Mesodermal cell (in vitro differentiated cells): ENCODE data around the gene CCM2.

Experiments
- H3K27ac ChIP-seq: 2 replicates; pipeline ENCODE4 v1.7.0; 2013; ENCODE audit warnings: mild to moderate bottlenecking, low read depth, low read length, moderate library complexity; ENCODE audit not compliant: severe bottlenecking
- H3K36me3 ChIP-seq: 2 replicates; pipeline ENCODE4 v1.7.1; 2013; ENCODE audit warnings: mild to moderate bottlenecking, low read length, moderate library complexity; ENCODE audit not compliant: control insufficient read depth, insufficient read depth
- H3K4me1 ChIP-seq: one replicate; pipeline ENCODE4 v1.7.1; 2013; ENCODE audit warnings: mild to moderate bottlenecking, low read length; ENCODE audit not compliant: insufficient read depth, control insufficient read depth, poor library complexity, severe bottlenecking
- H3K4me3 ChIP-seq: 2 replicates; pipeline ENCODE4 v1.7.0; 2013; ENCODE audit warnings: low read length, control low read depth, mild to moderate bottlenecking; ENCODE audit not compliant: insufficient read depth, poor library complexity, severe bottlenecking; ENCODE audit errors: extremely low read depth
- H3K9me3 ChIP-seq: 2 replicates; pipeline ENCODE4 v1.7.1; 2013; ENCODE audit warnings: mild to moderate bottlenecking, low read length, moderate library complexity; ENCODE audit not compliant: control insufficient read depth
- WGBS, 2 experiments: methylation state at CpG; one replicate each; pipeline ENCODE4 v1.1.5; 2013; ENCODE audit warnings: missing lambda C conversion rate in 2 of 2; ENCODE audit not compliant: insufficient coverage in 2 of 2; 5-methylcytosine and 5-hydroxymethylcytosine counted together

The CCM2 gene

DNA sequence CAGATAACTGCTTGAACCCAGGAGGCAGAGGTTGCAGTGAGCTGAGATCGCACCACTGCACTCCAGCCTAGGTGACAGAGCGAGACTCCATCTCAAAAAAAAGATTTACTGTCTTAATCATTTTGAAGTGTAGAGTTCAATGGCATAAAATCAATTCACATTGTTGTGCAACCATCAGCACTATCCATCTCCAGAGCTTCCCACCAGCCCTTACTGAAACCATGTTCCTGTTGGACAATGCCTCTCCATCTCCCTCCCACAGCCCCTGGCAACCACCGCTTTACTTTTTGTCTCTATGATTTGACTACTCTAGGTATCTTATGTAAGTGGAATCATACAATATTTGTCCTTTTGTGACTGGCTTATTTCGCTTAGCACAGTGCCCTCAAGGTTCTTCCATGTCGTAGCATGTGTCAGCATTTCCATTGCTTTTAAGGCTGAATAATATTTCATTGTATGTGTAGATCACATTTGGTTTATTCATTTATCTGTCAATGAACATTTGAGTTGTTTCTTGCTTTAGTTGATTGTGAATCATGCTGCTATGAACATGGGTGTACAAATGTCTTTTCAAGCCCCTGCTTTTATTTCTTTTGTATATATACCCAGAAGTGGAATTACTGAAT lies 55.7 kb downstream of the CCM2 start:
- no peaks in the 10 kb centered on the region for H3K4me1 ChIP-seq
- WGBS, 2 experiments: 93 to 100% methylated on average over 1 to 2 of the region's 5 CpGs
- no peak overlapping the region for H3K4me3 ChIP-seq
- no peaks in the 10 kb centered on the region for H3K9me3 ChIP-seq
- peaks cover 33% of the 10 kb centered on the region for H3K36me3 ChIP-seq
- H3K27ac ChIP-seq: no peak overlapping the region

- Histone ChIP-seq H3K4me3 (no peak overlapping the region), H3K4me1 (no peaks in the 10 kb centered on the region), H3K9me3 (no peaks in the 10 kb centered on the region), H3K27ac (no peak overlapping the region), H3K36me3 (peaks cover 21% of the 10 kb centered on the region)
- 88 to 92% methylated on average over 4 to 5 of the region's 5 CpGs for WGBS, 2 experiments
Observed at GRCh38 chr7:45057878-45058277, 57.9 kb downstream of the CCM2 start.

DNA sequence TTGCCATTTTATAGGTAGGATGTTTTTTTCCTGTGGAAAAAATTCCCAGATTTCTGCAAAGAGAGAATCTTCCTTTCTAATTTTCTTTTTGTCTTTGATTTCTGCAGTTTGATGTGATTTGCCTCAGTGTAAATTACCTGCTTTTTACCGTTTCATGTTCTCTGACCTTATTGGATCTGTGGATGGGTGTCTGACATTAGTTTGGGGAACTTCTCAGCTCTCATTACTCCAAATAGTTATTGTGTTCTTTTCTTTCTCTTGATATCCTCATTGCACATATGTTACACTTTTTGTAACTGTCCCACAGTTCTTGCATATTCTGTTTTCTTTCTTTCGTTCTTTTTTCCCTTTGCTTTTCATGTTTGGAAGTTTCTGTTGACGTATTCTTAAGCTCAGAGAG lies 60.3 kb downstream of the CCM2 start:
- Histone ChIP-seq H3K9me3 (no peaks in the 10 kb centered on the region), H3K36me3 (peaks cover 29% of the 10 kb centered on the region), H3K27ac (no peak overlapping the region), H3K4me1 (no peaks in the 10 kb centered on the region), H3K4me3 (no peak overlapping the region)
- WGBS, 2 experiments: 91 to 94% methylated on average over 2 of the region's 3 CpGs

DNA sequence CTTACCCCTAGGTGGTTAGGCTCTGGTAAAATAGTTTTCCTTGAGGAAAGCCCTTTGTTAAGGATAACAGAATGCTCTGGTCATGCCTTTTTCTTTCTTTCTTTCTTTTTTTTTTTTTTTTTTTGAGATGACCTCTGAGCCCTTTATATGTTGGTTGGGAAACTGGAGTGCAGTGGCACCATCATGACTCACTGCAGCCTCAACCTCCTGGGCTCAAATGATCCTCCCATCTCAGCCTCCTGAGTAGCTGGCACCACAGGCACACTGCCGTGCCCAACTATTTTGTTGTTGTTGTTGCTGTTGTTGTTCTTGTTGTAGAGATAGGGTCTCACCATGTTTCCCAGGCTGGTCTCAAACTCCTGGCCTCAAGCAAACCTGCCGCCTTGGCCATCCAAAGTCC lies 61.4 kb downstream of the CCM2 start:
- Histone ChIP-seq H3K4me3 (no peak overlapping the region), H3K4me1 (no peaks in the 10 kb centered on the region), H3K27ac (no peak overlapping the region), H3K9me3 (no peaks in the 10 kb centered on the region), H3K36me3 (peaks cover 35% of the 10 kb centered on the region)
- WGBS, 2 experiments: no CpG with 5 or more reads among the region's 2 CpGs

DNA sequence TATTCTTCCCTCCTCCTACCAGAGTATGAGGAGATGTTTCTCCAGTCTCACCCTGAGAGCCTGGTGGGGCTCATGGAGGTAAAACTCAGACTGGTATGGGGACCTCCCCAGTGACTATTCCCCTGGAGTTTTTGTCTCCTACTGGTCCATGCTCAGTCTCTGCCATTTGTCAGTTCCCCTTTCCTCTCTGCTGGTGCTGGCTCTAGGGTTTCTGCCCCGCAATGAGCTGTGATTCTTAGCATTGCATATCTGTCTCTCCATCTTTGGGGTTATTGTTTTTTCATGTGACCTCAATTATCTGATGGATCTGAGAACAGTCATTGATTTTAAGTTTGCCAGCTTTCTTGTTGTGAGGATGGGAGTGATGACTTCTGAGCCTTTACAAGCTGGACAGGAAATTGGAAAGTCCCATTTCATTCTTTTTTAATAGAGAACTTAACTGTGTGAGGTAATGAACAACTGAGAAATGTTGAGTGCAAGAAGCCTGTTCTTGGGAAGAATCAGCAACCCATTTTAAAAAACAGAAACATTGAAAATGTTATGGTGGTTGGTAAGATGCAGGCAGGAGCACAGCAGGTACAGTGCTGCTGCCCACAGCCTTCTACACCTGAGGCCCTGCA lies 61.9 kb downstream of the CCM2 start:
- H3K36me3 ChIP-seq: peaks cover 35% of the 10 kb centered on the region
- no peaks in the 10 kb centered on the region for H3K9me3 ChIP-seq
- H3K4me3 ChIP-seq: no peak overlapping the region
- 100% methylated on average over 1 of the region's 1 CpG; no CpG with 5 or more reads in 1 of the 2 experiments for WGBS, 2 experiments
- no peaks in the 10 kb centered on the region for H3K4me1 ChIP-seq
- no peak overlapping the region for H3K27ac ChIP-seq

GRCh38 chr7:45064047-45064725 lies 64.2 kb downstream of the CCM2 start:
- 91 to 95% methylated on average over 14 to 15 of the region's 16 CpGs for WGBS, 2 experiments
- Histone ChIP-seq H3K27ac (no peak overlapping the region), H3K4me3 (no peak overlapping the region), H3K9me3 (no peaks in the 10 kb centered on the region), H3K4me1 (no peaks in the 10 kb centered on the region), H3K36me3 (peaks cover 46% of the 10 kb centered on the region)

GRCh38 chr7:45065031-45065995 lies 65.3 kb downstream of the CCM2 start:
- Histone ChIP-seq H3K4me3 (no peak overlapping the region), H3K9me3 (no peaks in the 10 kb centered on the region), H3K36me3 (peaks cover 55% of the 10 kb centered on the region), H3K27ac (no peak overlapping the region), H3K4me1 (no peaks in the 10 kb centered on the region)
- WGBS, 2 experiments: 91 to 93% methylated on average over 5 to 7 of the region's 12 CpGs

DNA sequence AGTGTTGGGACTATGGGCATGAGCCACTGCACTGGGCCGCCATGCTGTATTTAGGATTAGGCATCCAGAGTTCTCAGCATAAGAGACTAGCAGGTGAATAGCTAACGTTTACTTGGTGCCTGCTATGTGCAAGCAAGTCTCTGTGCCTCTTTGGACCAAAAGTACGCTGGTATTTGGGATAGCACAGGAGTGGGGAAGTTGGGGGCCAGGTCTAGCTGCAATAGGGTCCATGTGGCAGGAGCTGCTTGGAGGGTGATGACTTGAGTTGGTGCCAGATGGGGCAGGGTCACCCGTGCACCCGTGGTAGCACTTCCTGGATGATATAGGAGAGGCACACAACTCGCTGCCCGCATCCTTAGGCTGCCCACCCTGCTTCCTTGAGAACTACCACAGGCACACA lies 66.4 kb downstream of the CCM2 start:
- H3K36me3 ChIP-seq: peaks cover 65% of the 10 kb centered on the region
- no peak overlapping the region for H3K4me3 ChIP-seq
- 100% methylated on average over 3 to 5 of the region's 7 CpGs for WGBS, 2 experiments
- H3K4me1 ChIP-seq: no peaks in the 10 kb centered on the region
- H3K27ac ChIP-seq: no peak overlapping the region
- H3K9me3 ChIP-seq: no peaks in the 10 kb centered on the region

- no peaks in the 10 kb centered on the region for H3K4me1 ChIP-seq
- H3K9me3 ChIP-seq: no peaks in the 10 kb centered on the region
- 100% methylated on average over 2 to 3 of the region's 3 CpGs for WGBS, 2 experiments
- H3K36me3 ChIP-seq: peaks cover 72% of the 10 kb centered on the region
- no peak overlapping the region for H3K4me3 ChIP-seq
- no peak overlapping the region for H3K27ac ChIP-seq
Observed at GRCh38 chr7:45067582-45067981, 67.6 kb downstream of the CCM2 start.

- H3K36me3 ChIP-seq: peaks cover 65% of the 10 kb centered on the region
- WGBS, 2 experiments: 97% methylated on average over 13 to 15 of the region's 15 CpGs
- no peak overlapping the region for H3K4me3 ChIP-seq
- H3K4me1 ChIP-seq: no peaks in the 10 kb centered on the region
- H3K27ac ChIP-seq: no peak overlapping the region
- no peaks in the 10 kb centered on the region for H3K9me3 ChIP-seq
Observed at GRCh38 chr7:45068236-45069023, 68.4 kb downstream of the CCM2 start.
